ENCODE results near the gene FGGY.

FGGY gene

DNA sequence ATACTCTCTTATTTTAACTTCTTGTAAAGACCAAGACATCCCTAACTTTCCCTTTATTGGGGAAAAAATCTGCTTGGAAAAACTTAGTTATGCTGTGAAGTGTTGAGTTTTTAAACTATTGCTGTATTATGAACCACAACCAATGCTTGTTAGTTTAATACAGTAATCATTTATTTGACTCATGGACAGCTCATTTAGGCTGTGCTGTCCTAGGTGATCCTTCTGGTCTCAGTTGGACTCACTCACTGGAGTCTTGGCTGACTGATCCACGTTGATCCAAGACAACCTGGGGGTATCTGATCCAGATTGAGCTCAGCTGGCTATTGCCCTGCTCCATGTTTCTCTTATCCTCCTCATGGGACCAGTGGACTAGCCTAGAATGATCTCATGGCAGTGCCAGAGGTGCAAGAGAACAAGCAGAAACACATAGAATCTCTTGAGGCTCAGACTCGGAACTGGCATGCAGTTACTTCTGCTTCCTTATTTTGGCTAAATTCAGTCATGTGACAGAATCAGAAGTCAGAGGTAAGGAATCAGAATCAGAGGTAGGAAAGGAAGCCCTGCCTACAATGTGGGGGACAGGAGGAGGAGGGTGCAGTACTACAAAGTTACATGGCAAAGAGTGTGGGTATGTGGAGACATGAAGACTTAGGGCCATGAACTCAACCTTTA lies 156.5 kb downstream of the FGGY start:
- TF ChIP-seq, protein P1, sequence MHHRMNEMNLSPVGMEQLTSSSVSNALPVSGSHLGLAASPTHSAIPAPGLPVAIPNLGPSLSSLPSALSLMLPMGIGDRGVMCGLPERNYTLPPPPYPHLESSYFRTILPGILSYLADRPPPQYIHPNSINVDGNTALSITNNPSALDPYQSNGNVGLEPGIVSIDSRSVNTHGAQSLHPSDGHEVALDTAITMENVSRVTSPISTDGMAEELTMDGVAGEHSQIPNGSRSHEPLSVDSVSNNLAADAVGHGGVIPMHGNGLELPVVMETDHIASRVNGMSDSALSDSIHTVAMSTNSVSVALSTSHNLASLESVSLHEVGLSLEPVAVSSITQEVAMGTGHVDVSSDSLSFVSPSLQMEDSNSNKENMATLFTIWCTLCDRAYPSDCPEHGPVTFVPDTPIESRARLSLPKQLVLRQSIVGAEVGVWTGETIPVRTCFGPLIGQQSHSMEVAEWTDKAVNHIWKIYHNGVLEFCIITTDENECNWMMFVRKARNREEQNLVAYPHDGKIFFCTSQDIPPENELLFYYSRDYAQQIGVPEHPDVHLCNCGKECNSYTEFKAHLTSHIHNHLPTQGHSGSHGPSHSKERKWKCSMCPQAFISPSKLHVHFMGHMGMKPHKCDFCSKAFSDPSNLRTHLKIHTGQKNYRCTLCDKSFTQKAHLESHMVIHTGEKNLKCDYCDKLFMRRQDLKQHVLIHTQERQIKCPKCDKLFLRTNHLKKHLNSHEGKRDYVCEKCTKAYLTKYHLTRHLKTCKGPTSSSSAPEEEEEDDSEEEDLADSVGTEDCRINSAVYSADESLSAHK (tag by site-specific recombination; IDR thresholded peaks at IDR 0.05), result no peak
- no peak for TF ChIP-seq ZNF155 (tag by site-specific recombination; IDR thresholded peaks at IDR 0.05)
- no peak for TF ChIP-seq KLF16 (tag by site-specific recombination; IDR thresholded peaks at IDR 0.05)
- TF ChIP-seq ZNF221 (tag by site-specific recombination; IDR thresholded peaks at IDR 0.05; ENCODE audit: borderline replicate concordance), result no peak
- TF ChIP-seq GFI1B (tag by site-specific recombination; IDR thresholded peaks at IDR 0.05), result no peak
- TF ChIP-seq, protein P2, sequence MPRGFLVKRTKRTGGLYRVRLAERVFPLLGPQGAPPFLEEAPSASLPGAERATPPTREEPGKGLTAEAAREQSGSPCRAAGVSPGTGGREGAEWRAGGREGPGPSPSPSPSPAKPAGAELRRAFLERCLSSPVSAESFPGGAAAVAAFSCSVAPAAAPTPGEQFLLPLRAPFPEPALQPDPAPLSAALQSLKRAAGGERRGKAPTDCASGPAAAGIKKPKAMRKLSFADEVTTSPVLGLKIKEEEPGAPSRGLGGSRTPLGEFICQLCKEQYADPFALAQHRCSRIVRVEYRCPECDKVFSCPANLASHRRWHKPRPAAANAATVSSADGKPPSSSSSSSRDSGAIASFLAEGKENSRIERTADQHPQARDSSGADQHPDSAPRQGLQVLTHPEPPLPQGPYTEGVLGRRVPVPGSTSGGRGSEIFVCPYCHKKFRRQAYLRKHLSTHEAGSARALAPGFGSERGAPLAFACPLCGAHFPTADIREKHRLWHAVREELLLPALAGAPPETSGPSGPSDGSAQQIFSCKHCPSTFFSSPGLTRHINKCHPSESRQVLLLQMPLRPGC (tag by site-specific recombination; IDR thresholded peaks at IDR 0.05), result no peak
- TF ChIP-seq SP2 (tag by site-specific recombination; IDR thresholded peaks at IDR 0.05), result no peak
- no peak for TF ChIP-seq ZNF133 (tag by site-specific recombination; IDR thresholded peaks at IDR 0.05)
- no peak for TF ChIP-seq ZNF664 (tag by site-specific recombination; IDR thresholded peaks at IDR 0.05)
- no peak overlapping the region for H3K4me3 ChIP-seq (ENCODE audit: low read depth, low read length)
- H3K36me3 ChIP-seq (ENCODE audit: control insufficient read depth in 2 of 2, insufficient read depth in 1 of 2, low read length in 2 of 2), result no peaks in the 10 kb centered on the region
- ChIA-PET POLR2A (no interaction called here), CTCF (no interaction called here)
- H3K9me3 ChIP-seq (ENCODE audit: control insufficient read depth, insufficient read depth, low read depth, low read length), result no peaks in the 10 kb centered on the region
- H3K27ac ChIP-seq (ENCODE audit: extremely low read depth, low read depth, low read length), result no peak overlapping the region
- H3K4me1 ChIP-seq (ENCODE audit: control insufficient read depth, insufficient read depth, low read length), result no peaks in the 10 kb centered on the region; the same call in 1 of the 2 replicates

- Histone ChIP-seq H3K4me1 (ENCODE audit: control insufficient read depth, insufficient read depth, low read length) (no peaks in the 10 kb centered on the region; the same call in 1 of the 2 replicates), H3K9me3 (ENCODE audit: control insufficient read depth, insufficient read depth, low read depth, low read length) (no peaks in the 10 kb centered on the region), H3K36me3 (ENCODE audit: control insufficient read depth in 2 of 2, insufficient read depth in 1 of 2, low read length in 2 of 2) (no peaks in the 10 kb centered on the region), H3K4me3 (ENCODE audit: low read depth, low read length) (no peak overlapping the region), H3K27ac (ENCODE audit: extremely low read depth, low read depth, low read length) (no peak overlapping the region)
- TF ChIP-seq ZNF2 (tag by site-specific recombination; IDR thresholded peaks at IDR 0.05) (no peak), ZNF274 (IDR thresholded peaks at IDR 0.05; ENCODE audit: low read length) (no peak), ZNF274 (tag by site-specific recombination; IDR thresholded peaks at IDR 0.05; ENCODE audit: borderline replicate concordance) (no peak), FEZF1 (tag by site-specific recombination; IDR thresholded peaks at IDR 0.05) (no peak)
- ChIA-PET CTCF (no interaction called here), POLR2A (no interaction called here)
These were observed 158.3 kb downstream of the FGGY start for GRCh38 chr1:59455206-59455605.

DNA sequence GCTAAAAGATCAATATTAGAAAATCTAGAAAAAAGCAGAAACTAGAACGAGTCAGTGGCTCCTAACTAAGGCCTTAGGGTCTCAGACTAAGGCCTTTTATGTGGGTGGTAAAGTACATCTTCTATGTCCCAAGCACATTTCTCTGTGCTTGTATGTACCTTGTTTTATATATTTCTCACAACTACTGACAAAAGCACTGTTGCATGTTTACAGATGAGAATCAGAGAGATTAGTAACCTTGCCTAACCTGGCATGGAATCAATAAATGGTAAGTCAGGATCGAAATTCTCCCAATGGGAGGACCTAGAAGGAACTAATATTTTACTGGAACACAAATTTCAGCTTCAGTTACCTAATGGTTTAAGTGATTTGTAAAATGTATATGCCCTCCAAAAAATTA lies 160.9 kb downstream of the FGGY start:
- H3K27ac ChIP-seq (ENCODE audit: extremely low read depth, low read depth, low read length), result no peak overlapping the region
- ChIA-PET CTCF (no interaction called here), POLR2A (no interaction called here)
- H3K9me3 ChIP-seq (ENCODE audit: control insufficient read depth, insufficient read depth, low read depth, low read length), result no peaks in the 10 kb centered on the region
- H3K36me3 ChIP-seq (ENCODE audit: control insufficient read depth in 2 of 2, insufficient read depth in 1 of 2, low read length in 2 of 2), result no peaks in the 10 kb centered on the region
- no peaks in the 10 kb centered on the region for H3K4me1 ChIP-seq (ENCODE audit: control insufficient read depth, insufficient read depth, low read length)
- H3K4me3 ChIP-seq (ENCODE audit: low read depth, low read length), result no peak overlapping the region
- TF ChIP-seq ZBTB1 (tag by site-specific recombination; IDR thresholded peaks at IDR 0.05) (no peak), ZBTB8A (tag by site-specific recombination; IDR thresholded peaks at IDR 0.05) (no peak), IKZF3 (tag by site-specific recombination; IDR thresholded peaks at IDR 0.05) (no peak), ZNF621 (tag by site-specific recombination; IDR thresholded peaks at IDR 0.05) (no peak), ZNF555 (tag by site-specific recombination; conservative IDR thresholded peaks at IDR 0.05) (no peak), ZNF394 (tag by site-specific recombination; IDR thresholded peaks at IDR 0.05; ENCODE audit: borderline replicate concordance) (no peak), KLF1 (tag by site-specific recombination; IDR thresholded peaks at IDR 0.05) (no peak), ZNF777 (tag by site-specific recombination; IDR thresholded peaks at IDR 0.05; ENCODE audit: borderline replicate concordance) (no peak), OVOL3 (tag by site-specific recombination; IDR thresholded peaks at IDR 0.05) (no peak), ZNF398 (tag by site-specific recombination; IDR thresholded peaks at IDR 0.05) (no peak), ZNF404 (tag by site-specific recombination; IDR thresholded peaks at IDR 0.05) (no peak)
- TF ChIP-seq, protein P2 (tag by site-specific recombination; IDR thresholded peaks at IDR 0.05), result no peak

Measured in HEK293 (cell line).